NCI-H1417 (cell line): Measurements from ENCODE around the gene RAD51B.

Experiments used
- DNase-seq, 3 experiments: peaks; one replicate each; lab custom pipeline; 2025; lab: John Stamatoyannopoulos, UW

The RAD51B gene

DNA sequence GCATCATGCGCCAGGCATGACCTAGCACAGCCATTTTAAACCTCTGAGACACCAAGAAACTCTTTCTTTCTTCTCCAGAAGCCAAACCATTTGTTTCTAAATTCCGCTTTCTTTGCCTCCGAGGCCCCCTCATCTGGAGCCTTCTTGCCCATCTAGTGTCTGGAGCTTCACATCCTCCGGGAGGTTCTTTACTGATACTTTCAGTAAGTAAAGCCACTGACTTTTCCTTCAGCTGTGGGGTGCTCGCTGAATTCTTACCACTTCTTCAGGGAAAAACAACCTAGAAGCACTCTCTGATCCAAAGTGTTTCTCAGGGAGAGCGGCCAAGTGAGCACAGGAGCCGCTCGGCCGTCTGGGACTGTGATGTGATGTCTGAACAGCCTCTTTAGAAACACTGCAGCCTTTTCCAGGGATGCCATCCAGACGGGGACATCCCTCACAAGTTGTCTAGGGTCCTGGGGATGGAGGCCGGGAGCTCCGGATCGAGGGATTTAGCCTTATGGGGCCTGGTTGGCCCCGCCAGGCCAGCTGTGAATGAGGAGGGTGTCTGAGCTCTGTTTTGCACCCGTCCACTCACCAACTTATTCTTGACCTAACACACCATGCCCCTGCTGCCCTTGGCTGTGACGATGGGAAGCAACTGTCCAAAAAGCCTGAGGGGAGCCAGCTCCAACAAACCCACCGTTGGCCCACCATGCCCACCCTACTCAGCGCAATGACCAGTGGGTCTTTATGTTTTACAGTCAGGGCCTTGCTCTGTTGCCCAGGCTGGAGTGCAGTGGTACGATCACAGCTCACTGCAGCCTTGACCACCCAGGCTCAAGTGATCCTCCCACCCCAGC lies 812.7 kb downstream of the RAD51B start:
- no peak for DNase-seq

DNA sequence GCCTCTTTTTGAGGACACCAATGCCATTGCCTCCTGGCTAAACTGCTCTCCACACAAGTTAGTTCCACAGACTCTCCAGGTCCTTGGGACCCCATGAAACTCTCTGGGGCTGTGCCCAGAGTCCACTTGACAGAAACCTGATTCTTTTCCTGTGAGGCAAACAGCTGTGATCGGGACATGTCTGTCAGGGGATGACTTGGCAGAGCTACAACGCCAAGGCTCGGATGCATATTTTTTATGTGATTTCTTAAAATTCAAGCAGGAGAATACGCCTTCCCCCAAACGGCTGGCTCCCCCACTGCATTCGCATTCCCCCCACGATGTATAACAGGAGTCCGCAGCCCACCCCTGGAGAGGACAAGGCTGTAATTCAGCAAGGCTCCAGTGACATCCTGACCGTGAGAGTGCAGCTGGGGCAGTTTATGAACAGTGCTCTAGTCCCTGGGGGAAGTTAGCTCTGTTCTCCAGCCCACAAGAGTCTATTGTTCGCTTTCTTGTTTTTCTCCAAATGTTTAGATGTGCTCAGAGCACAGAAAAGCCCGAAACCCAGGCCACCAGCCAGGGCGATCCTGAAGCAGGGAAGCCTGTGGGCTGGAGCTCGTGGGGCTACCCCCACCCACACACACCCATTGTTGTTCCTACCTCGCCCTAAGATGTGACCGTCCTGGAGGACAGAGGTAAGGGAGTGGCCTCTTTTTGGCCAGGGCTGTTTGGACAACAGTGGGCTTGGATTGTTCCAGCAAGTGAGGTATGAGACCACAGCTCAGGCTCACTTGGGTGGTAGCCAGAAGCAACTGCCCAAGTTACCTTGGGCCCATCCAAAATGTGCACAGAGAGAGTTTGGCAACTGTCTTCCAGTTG lies 813.8 kb downstream of the RAD51B start:
- DNase-seq, result no peak

- no peak for DNase-seq
Observed at GRCh38 chr14:68634332-68634731, 814.8 kb downstream of the RAD51B start.

DNA sequence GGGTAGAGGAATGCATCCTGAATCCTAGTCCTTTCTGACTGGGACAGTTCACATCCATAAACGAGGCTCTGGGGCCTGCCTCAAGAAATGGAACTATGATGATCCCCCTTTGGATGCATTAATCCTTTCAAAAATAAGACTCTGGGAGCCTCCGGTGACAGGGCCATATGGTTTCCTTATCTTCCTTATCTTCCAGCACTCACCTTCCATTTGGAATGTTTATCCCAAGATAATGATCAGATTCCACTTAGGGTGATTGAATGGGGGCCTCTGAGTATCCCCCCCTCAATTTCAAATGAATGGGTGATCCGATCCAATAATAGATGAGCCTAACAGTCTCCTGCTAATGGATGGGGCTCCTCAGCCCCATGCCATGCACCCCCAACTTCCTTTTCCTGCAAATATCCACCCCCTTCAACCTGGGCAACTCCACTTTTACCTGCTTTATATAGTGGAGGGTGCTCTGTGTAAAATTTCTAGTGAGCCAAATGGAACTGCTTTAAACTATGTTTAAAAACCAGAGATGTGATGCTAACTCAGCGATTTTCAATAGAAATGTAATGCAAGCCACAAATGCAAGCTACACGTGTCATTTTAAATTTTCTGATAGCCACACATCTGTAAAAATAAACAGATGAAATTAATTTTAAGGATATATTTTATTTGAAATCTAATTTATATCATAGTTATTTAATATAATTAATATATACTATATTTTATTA lies 815.5 kb downstream of the RAD51B start:
- DNase-seq, result no peak

DNA sequence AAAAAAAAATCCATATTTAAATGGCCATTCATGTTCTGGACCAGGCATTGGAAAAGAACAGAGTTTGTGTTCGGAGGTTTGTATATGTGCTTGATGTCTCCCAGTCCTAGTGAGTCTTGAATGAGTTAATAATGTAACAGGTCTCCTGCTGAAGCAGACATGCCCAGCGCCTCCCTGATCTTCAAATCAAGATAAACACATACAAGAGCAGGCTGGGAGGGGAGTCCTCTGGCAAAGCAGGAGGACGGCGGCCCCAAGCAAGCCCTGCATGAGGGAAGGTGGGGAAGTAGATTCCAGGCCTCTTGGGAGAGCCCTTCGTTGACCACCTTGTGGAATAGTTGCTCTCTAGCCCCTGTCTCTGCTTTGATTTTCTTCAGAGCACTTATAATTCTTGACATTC lies 817.0 kb downstream of the RAD51B start:
- no peak for DNase-seq

DNA sequence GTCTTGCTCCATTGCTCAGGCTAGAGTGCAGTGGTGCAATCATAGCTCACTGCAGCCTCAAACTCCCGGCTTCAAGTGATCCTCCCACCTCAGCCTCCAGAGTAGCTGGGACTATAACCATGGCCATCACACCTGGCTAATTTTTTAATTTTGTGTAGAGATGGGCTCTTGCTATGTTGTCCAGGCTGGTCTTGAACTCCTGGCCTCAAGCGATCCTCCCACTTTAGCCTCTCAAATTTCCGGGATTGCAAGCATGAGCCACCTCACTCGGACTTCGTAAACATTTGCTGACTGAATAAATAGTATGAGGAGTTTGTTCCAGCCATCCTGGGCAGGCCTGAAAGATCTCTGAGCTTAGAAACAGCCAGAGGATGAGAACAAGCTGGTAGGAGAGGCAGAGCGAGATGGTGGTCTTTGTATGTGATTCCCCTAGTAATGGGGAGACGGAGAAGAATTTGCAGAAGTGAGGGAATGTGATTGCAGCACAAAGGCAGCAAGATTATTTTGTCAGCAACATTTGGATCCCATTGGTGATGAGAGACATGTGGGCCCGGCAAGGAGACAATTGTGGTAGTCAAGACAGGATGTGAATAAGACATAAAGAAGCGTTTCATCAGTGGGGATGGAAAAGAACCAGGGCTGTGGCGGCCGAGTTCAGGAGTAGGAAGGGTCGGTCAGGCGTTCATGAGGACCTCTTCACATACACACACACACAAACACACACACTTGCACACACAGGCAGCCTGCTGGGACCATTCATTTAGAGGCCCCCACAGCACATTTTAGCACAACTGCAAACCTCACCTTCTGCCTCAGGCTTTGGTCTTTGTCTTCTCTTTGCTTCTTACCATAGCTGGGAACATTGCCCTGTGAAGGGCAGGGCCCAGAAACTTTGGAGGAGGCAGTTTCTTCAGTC lies 817.8 kb downstream of the RAD51B start:
- DNase-seq, result no peak

DNA sequence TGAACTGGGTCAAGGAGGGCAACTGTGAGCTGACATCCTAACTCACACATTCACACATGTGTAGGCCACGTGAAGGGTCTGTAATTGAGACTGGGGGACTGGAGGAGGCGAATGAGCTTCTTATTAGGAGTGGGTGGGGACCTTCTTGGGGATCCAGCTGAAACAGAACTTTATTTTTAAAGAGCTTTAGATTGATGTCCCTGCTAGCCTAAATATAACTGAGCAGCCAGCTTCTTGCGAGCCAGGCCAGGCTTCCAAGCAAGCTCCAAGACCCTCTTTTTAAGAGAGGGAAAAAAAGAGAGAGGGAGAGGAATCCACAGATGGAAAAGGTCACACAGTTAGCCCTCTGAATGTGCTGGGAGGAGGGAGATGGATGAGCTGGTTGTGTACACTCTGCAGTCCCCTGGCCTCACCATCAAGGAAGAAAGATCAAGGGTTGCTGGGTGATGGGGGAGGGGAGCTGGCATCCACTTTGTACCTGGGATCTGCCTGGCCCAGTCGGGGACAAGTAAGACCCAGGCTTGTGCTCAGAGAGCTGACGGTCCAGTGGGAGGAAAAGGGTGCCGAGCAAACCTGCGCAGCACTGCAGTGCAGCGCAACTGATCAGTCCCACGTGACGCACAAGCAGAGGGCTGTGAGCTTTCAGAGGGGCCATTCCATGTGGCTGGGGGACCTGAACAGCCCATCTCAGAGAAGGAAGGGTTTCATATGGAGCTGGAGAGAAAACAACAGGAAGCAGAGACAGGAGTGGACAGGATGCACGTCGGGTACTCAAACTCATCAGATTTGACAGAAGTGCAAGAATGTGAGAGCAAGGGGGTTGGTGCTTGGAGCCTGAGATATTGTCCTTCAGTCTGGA lies 818.8 kb downstream of the RAD51B start:
- DNase-seq, result no peak

- DNase-seq, result no peak
Observed at GRCh38 chr14:68639000-68639757, 819.6 kb downstream of the RAD51B start.

GRCh38 chr14:68639758-68640574 lies 820.4 kb downstream of the RAD51B start:
- no peak for DNase-seq

GRCh38 chr14:68643673-68644072 lies 824.1 kb downstream of the RAD51B start:
- DNase-seq, result no peak

DNA sequence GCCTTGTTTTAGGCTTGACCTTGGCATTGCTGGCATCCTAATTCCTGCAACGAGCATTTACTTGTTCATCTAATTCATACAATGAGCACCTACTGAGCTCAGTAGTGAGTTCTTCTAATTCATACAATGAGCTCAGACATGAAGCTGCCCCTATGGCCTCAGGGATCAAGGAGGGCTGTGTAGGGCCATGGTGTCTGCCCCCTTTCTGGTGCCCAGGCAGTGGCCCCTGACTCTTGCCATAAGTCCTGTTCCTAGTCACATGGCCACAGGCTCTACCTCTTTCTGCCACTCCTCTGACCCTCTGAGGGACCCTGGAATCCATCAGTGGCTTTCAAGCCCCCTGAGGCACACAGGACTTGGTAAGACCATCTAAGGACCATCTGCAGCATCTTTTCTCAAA lies 824.5 kb downstream of the RAD51B start:
- no peak for DNase-seq

DNA sequence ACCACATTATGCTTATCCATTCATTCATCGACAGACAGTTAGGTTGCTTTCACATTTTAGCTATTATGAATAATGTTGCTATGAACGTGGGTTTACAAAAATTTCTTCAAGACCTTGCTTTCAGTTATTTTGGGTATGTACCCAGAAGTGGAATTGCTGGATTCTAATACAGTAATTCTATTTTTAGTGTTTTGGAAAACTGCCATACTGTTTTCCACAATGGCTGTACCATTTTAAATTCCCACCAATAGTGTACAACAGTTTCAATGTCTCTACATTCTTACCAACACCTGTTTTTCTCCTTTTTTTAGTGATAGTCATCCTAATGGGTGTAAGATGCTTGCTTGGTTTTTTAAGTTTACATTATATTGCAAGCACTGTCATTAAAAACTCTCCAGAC lies 825.8 kb downstream of the RAD51B start:
- no peak for DNase-seq

GRCh38 chr14:68649476-68650189 lies 830.1 kb downstream of the RAD51B start:
- no peak for DNase-seq

DNA sequence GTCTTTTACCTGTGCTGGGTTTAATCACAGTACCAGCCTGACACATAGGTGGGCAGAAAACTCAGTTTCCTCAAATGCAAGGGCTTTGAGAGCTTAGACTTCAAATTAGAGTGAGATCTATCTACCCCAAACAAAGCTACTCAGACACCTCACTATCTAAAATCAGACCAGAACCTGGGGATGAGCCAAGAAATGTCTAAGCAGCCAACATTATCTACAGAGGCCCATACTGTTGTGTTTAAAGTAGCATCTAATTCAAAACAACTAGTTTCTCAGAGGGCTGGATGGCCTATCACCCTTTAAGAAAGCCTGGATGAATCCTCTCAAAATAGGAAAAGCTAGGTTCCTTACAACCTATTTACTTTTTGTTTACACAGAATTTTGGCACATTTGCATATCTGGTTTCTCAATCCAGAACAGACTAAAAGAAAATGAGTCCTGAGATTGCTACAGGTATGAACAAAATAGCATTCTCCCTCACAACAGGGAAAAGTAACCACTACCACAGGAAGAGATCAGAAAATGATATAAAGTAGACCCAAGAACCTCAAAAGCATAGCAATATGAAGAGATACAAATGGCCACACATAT lies 830.9 kb downstream of the RAD51B start:
- no peak for DNase-seq

DNA sequence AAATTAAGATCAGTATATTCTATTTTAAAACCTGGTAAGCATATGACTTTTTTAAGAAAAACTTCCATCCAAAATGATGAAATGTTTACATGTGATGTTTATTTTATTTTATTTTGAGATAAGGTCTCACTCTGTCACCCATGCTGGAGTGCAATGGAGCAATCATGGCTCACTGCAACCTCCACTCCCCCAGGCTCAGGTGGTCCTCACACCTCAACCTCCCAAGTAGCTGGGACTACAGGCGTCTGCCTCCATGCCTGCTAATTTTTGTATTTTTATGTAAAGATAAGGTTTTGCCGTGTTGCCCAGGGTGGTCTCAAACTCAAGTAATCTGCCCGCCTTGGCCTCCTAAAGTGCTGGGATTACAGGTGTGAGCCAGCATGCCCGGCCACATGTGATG lies 831.5 kb downstream of the RAD51B start:
- no peak for DNase-seq

- no peak for DNase-seq
Observed at GRCh38 chr14:68651652-68652432, 832.3 kb downstream of the RAD51B start.

DNA sequence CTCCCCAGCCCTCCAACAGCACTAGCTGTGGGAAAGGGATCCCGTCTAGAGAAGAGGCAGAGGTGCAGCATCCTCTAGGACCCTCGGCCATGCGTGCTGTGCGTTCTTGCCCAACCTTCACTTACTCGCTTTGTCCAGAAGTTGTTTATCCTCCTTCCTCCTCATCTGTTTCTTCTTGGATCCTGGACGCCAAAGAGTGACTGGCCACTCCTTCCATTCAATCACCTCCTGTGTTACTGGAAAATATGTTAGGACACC lies 832.8 kb downstream of the RAD51B start:
- DNase-seq, result no peak
